Right lobe of liver (tissue), 6 donors: ENCODE results near the gene ZDHHC5. TPM values are rescaled to one million over a fixed set of nuclear protein-coding genes. Genes with fewer than 3 reads are reported as not detected.

ENCODE experiments used
- ATAC-seq, 4 donors: fragments of 200-7000 bp; cut with Tn5 transposase; one replicate each; pipeline ENCODE4 v1.9.1; 2020; ENCODE audit warnings: mild to moderate bottlenecking in 4 of 4, moderate library complexity in 4 of 4
- DNase-seq, 3 donors: peaks; one replicate each; pipeline ENCODE4 v3.0.0-alpha.2; 2020
- H3K27ac ChIP-seq, 3 donors: fragments of 200-600 bp; one replicate each; pipeline ENCODE4 v1.8.0; 2022
- H3K27me3 ChIP-seq, 2 donors: fragments of 200-600 bp; one replicate each; pipeline ENCODE4 v1.8.0; 2022
- H3K36me3 ChIP-seq, 4 donors: fragments of 200-600 bp; sonication (generic) in 1 of 4; one replicate each; pipeline versions ENCODE4 v1.5.1 to v1.8.0; 2017 to 2022; ENCODE audit warnings: control low read depth in 1 of 4
- H3K4me1 ChIP-seq, 4 donors: fragments of 200-600 bp; sonication (generic) in 1 of 4; one replicate each; pipeline versions ENCODE4 v1.5.1 to v1.8.0; 2017 to 2022; ENCODE audit warnings: control low read depth in 1 of 4
- H3K4me3 ChIP-seq, 3 donors: fragments of 200-600 bp; one replicate each; pipeline ENCODE4 v1.8.0; 2022
- H3K9me3 ChIP-seq, 4 donors: fragments of 200-600 bp; sonication (generic) in 1 of 4; one replicate each; pipeline versions ENCODE4 v1.5.1 to v1.8.0; 2017 to 2022; ENCODE audit warnings: control low read depth in 1 of 4
- CTCF ChIP-seq, 4 donors: fragments of 200-600 bp in 3 of 4; fragments of 450-650 bp in 1 of 4; IDR thresholded peaks; one replicate each; pipeline versions ENCODE4 v1.5.1 to v1.8.0; 2016 to 2022; ENCODE audit warnings: antibody characterized with exemption in 4 of 4, mild to moderate bottlenecking in 2 of 4
- POLR2A ChIP-seq: fragments of 450-650 bp; IDR thresholded peaks from one replicate; pipeline ENCODE4 v1.6.1; 2017; ENCODE audit warnings: antibody characterized with exemption, mild to moderate bottlenecking
- WGBS: methylation state at CpG from one replicate; pipeline ENCODE4 v1.1.6; 2018; ENCODE audit warnings: low coverage, low lambda C conversion rate; ENCODE audit not compliant: insufficient coverage; ENCODE audit errors: missing lambda C conversion rate; 5-methylcytosine and 5-hydroxymethylcytosine counted together
- intact Hi-C, 2 donors: fragments of 100-400 bp; cut with DNase I; formaldehyde crosslinking; loops; one replicate each; pipeline versions ENCODE4 v1.11.2 to v1.14.1; 2022
- long read RNA-seq: library from polyadenylated mRNA; unstranded; transcript quantifications from one replicate; pipeline ENCODE4 v2.0.0, GENCODE V29; 2019
- total RNA-seq, 6 experiments: library from RNA; depleted of rRNA in 2 of 6; stranded (reverse); fragments of >200 nt in 2 of 6; fragmentation: NEBNext Ultra II Directional in 3 of 6; extraction: Animal tissue kit (Norgen Biotek cat#: 25700) in 3 of 6; gene quantifications; one replicate each; pipeline versions ENCODE4 v1.1.0 to v1.2.4, GENCODE V29; 2016 to 2023
- donor health status: DM: no; HTN: yes; CAD: no.
- donor health status: DM: no; HTN: no; CAD: no.
- donor health status: DM: no; HTN: no; CAD: no.
- donor health status: DM: no; HTN: yes; CAD: no.
- donor health status: DM: no; HTN: yes; CAD: no.

Gene ZDHHC5
- 10 to 100 TPM; 27.0 to 35.7 (median 33.6) TPM for total RNA-seq
- long read RNA-seq, partial matches to known transcripts, result 2 of 2 reads
- long read RNA-seq, other reads (novel, unspliced or antisense), result 0 of 2 reads

GRCh38 chr11:57667736-57668433 lies at the start of gene ZDHHC5:
Gene ZDHHC5, plus strand, starts transcription at chr11:57668114. Its CDS starts 4,977 bp downstream, at chr11:57673091.
- peak; percentile 99 for DNase-seq
- WGBS, result 0% methylated on average over 10 of the region's 96 CpGs
- Histone ChIP-seq H3K9me3 (no peaks in the 10 kb centered on the region), H3K27me3 (no peaks in the 10 kb centered on the region), H3K36me3 (peaks cover 0 to 10% (median 6%) of the 10 kb centered on the region in 4 donors), H3K4me1 (peaks cover 0 to 27% (median 0%) of the 10 kb centered on the region in 4 donors), H3K4me3 (peak within 1 kb of the TSS; percentile 73 to 95 (median 91)), H3K27ac (peak within 1 kb of the TSS; percentile 91 to 100 (median 97))
- TF ChIP-seq POLR2A (peak; percentile 92), CTCF (IDR thresholded peaks at IDR 0.05) (peak; percentile 47 to 66 (median 52))
- intact Hi-C loops, result no loop called here
- peak; percentile 89 to 94 (median 91) for ATAC-seq

GRCh38 chr11:57618438-57618837 lies 49.5 kb upstream of the ZDHHC5 start:
- no peak overlapping the region for H3K4me3 ChIP-seq
- TF ChIP-seq POLR2A, result no peak
- TF ChIP-seq CTCF (IDR thresholded peaks at IDR 0.05), result no peak
- DNase-seq, result peak in 2 of 3 donors; percentile 24 to 65

GRCh38 chr11:57619331-57619730 lies 48.6 kb upstream of the ZDHHC5 start:
- Histone ChIP-seq H3K36me3 (peaks cover 0 to 38% (median 18%) of the 10 kb centered on the region in 4 donors), H3K4me3 (no peak overlapping the region), H3K27ac (no peak overlapping the region), H3K4me1 (peaks cover 0 to 45% (median 19%) of the 10 kb centered on the region in 4 donors), H3K27me3 (no peaks in the 10 kb centered on the region), H3K9me3 (no peaks in the 10 kb centered on the region)
- TF ChIP-seq CTCF (IDR thresholded peaks at IDR 0.05), result peak in 2 of 4 donors; percentile 9 to 28
- TF ChIP-seq POLR2A, result no peak
- intact Hi-C loops, result no loop called here
- DNase-seq (no peak), ATAC-seq (no peak)
- 92% methylated on average over 2 of the region's 2 CpGs for WGBS

More at GRCh38 chr11:57618438-57618837, 49.5 kb upstream of the ZDHHC5 start:
- peak overlapping the region in 2 of 3 donors; percentile 30 to 79 for H3K27ac ChIP-seq
- peak; percentile 43 to 71 (median 54) for ATAC-seq
- WGBS, result 26% methylated on average over 2 of the region's 2 CpGs
- peaks cover 0 to 53% (median 23%) of the 10 kb centered on the region in 4 donors for H3K4me1 ChIP-seq
- H3K27me3 ChIP-seq, result no peaks in the 10 kb centered on the region
- intact Hi-C loops, result no loop called here
- no peaks in the 10 kb centered on the region for H3K9me3 ChIP-seq
- H3K36me3 ChIP-seq, result peaks cover 5 to 47% (median 24%) of the 10 kb centered on the region in 4 donors

- Histone ChIP-seq H3K36me3 (peaks cover 0 to 31% (median 13%) of the 10 kb centered on the region in 4 donors), H3K9me3 (no peaks in the 10 kb centered on the region), H3K27me3 (no peaks in the 10 kb centered on the region), H3K27ac (no peak overlapping the region), H3K4me1 (peaks cover 0 to 35% (median 14%) of the 10 kb centered on the region in 4 donors), H3K4me3 (no peak overlapping the region)
- intact Hi-C loops, result no loop called here
- no peak for TF ChIP-seq POLR2A
- DNase-seq, result no peak
- no peak for ATAC-seq
Measured at GRCh38 chr11:57620467-57620866, 47.4 kb upstream of the ZDHHC5 start.

GRCh38 chr11:57622263-57622662 lies 45.7 kb upstream of the ZDHHC5 start:
- intact Hi-C loops, result no loop called here
- no peaks in the 10 kb centered on the region for H3K27me3 ChIP-seq
- peaks cover 0 to 20% (median 5%) of the 10 kb centered on the region in 4 donors for H3K4me1 ChIP-seq
- ATAC-seq (no peak), DNase-seq (no peak)
- TF ChIP-seq CTCF (IDR thresholded peaks at IDR 0.05), result no peak
- no peak for TF ChIP-seq POLR2A
- peaks cover 0 to 31% (median 10%) of the 10 kb centered on the region in 4 donors for H3K36me3 ChIP-seq
- WGBS, result no CpG with 5 or more reads among the region's 3 CpGs
- no peak overlapping the region for H3K27ac ChIP-seq
- no peaks in the 10 kb centered on the region for H3K9me3 ChIP-seq
- no peak overlapping the region for H3K4me3 ChIP-seq
